Measurements from ENCODE around the gene RAB38. TPM values are rescaled to one million over a fixed set of nuclear protein-coding genes. Genes with fewer than 3 reads are reported as not detected.

RAB38 gene
- total RNA-seq, 1 experiment from 2014 or later, result 0.41 TPM

DNA sequence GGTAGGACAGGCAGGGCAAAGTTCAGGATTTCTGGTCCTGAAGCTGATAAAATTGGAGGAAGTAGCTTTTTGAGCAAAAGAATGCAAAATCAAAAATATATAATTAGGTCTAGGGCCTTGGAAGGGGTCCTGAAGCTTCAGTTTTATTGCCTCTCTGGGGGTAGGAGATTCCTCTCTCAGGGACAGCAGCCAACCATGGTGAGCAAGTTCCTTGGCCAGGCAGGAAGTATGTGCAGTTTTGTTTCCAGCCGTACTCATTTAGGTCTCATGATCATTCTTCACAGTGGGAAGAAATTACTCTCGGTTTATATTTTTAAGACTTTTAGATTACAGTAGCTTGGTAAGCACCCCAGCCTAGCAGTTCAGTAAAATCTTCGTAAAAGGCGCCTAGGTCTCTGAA is 2.9 kb upstream of the RAB38 start:
- intact Hi-C loops (cut with micrococcal nuclease; ENCODE audit: unreplicated experiment), result no loop called here
- no peak overlapping the region for H3K4me3 Mint-ChIP-seq (ENCODE audit: unreplicated experiment)
- CTCF ChIA-PET, result no interaction called here

DNA sequence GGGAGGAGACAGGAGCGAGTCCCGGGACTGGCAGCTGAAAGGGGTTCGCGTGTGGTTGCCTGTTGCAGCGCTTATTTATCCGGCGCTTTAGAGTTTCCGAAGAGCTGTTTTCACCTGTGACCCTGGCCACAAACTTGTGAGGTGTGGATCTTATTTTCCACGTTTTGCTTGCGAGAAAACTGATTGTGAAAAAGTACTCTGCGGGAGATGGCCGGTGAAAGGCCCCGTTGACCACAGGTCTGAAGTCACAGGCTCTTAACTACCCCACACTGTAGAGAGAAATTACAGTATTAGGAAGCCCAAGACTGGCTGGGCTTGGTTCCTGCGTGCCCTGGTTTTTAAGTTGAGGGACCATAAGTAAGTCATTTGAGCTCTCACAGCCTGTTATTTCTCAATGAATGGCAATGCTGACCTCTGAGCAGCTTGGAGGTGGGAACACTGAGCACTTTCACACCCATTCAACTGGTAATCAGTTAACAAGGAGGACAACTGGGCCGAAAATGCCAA is 379 bp upstream of the RAB38 start:
- Mint-ChIP-seq H3K4me3 (ENCODE audit: unreplicated experiment) (peak overlapping the region; percentile 75), H3K27me3 (ENCODE audit: insufficient read depth, unreplicated experiment) (no peaks in the 10 kb centered on the region), H3K4me1 (ENCODE audit: low read depth, unreplicated experiment) (no peaks in the 10 kb centered on the region), H3K36me3 (ENCODE audit: insufficient read depth, unreplicated experiment) (no peaks in the 10 kb centered on the region), H3K27ac (ENCODE audit: unreplicated experiment) (no peak overlapping the region), H3K9me3 (ENCODE audit: unreplicated experiment) (no peaks in the 10 kb centered on the region)
- DNase-seq, result no peak
- no peaks in the 10 kb centered on the region for H3K36me3 ChIP-seq (ENCODE audit: control insufficient read depth, insufficient read depth, low read length)
- intact Hi-C loops (cut with micrococcal nuclease; ENCODE audit: unreplicated experiment), result no loop called here
- TF ChIP-seq, protein P1, sequence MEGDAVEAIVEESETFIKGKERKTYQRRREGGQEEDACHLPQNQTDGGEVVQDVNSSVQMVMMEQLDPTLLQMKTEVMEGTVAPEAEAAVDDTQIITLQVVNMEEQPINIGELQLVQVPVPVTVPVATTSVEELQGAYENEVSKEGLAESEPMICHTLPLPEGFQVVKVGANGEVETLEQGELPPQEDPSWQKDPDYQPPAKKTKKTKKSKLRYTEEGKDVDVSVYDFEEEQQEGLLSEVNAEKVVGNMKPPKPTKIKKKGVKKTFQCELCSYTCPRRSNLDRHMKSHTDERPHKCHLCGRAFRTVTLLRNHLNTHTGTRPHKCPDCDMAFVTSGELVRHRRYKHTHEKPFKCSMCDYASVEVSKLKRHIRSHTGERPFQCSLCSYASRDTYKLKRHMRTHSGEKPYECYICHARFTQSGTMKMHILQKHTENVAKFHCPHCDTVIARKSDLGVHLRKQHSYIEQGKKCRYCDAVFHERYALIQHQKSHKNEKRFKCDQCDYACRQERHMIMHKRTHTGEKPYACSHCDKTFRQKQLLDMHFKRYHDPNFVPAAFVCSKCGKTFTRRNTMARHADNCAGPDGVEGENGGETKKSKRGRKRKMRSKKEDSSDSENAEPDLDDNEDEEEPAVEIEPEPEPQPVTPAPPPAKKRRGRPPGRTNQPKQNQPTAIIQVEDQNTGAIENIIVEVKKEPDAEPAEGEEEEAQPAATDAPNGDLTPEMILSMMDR (IDR thresholded peaks at IDR 0.05; ENCODE audit: insufficient read depth in 1 of 2, low read depth in 1 of 2, low read length in 1 of 2, severe bottlenecking in 1 of 2, unreplicated experiment in 1 of 2), result no peak
- no peaks in the 10 kb centered on the region for H3K9me3 ChIP-seq
- ChIA-PET CTCF (no interaction called here), POLR2A (no interaction called here)
- peak overlapping the region; percentile 37 for H3K4me3 ChIP-seq (ENCODE audit: low read depth, low read length)
- H3K4me1 ChIP-seq, result no peaks in the 10 kb centered on the region
- BruUV-seq (replicated peaks), result no TSS peak
- H3K27me3 ChIP-seq (replicated peaks; ENCODE audit: control insufficient read depth, insufficient read depth, low read length), result no peaks in the 10 kb centered on the region; the same call in 1 of the 2 replicates

More for the DNA sequence above, 2.9 kb upstream of the RAB38 start:
- no peaks in the 10 kb centered on the region for H3K4me1 ChIP-seq
- BruUV-seq (replicated peaks), result no TSS peak
- no peaks in the 10 kb centered on the region for H3K36me3 Mint-ChIP-seq (ENCODE audit: insufficient read depth, unreplicated experiment)
- POLR2A ChIA-PET, result interaction anchor here (0.5 kb wide), 1 partner anchor 113 kb away, joined by 3 read pairs; no protein-coding TSS in a partner anchor
- TF ChIP-seq, protein P1 (IDR thresholded peaks at IDR 0.05; ENCODE audit: insufficient read depth in 1 of 2, low read depth in 1 of 2, low read length in 1 of 2, severe bottlenecking in 1 of 2, unreplicated experiment in 1 of 2), result no peak
- no peaks in the 10 kb centered on the region for H3K9me3 ChIP-seq
- H3K27ac Mint-ChIP-seq (ENCODE audit: unreplicated experiment), result no peak overlapping the region
- no peaks in the 10 kb centered on the region for H3K9me3 Mint-ChIP-seq (ENCODE audit: unreplicated experiment)
- H3K27me3 Mint-ChIP-seq (ENCODE audit: insufficient read depth, unreplicated experiment), result no peaks in the 10 kb centered on the region
- H3K4me1 Mint-ChIP-seq (ENCODE audit: low read depth, unreplicated experiment), result no peaks in the 10 kb centered on the region
- H3K36me3 ChIP-seq (ENCODE audit: control insufficient read depth, insufficient read depth, low read length), result no peaks in the 10 kb centered on the region
- no peaks in the 10 kb centered on the region; the same call in 1 of the 2 replicates for H3K27me3 ChIP-seq (replicated peaks; ENCODE audit: control insufficient read depth, insufficient read depth, low read length)
- no peak for DNase-seq
- no peak overlapping the region for H3K4me3 ChIP-seq (ENCODE audit: low read depth, low read length)

DNA sequence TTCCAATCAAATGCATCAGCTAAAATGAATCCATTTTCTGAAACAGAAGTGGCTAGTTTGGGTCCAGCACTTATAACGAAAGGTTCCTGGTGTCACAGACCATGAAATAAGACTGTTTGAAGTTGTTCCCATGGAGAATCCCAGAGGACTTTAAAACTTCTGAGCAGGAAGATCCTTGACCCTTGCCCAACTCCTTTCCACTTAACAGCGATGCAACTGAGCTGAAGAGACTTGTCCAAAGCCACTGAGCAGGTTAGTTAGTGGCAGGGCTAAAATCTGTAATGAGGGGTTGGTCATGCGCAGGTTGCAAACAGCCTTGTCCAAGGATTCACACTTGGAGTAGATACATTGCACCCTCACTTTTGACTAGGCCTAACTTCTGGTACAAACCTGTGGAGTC is 1.3 kb downstream of the RAB38 start:
- Mint-ChIP-seq H3K36me3 (ENCODE audit: insufficient read depth, unreplicated experiment) (no peaks in the 10 kb centered on the region), H3K4me1 (ENCODE audit: low read depth, unreplicated experiment) (no peaks in the 10 kb centered on the region)
- BruUV-seq (replicated peaks), result no TSS peak

More for the DNA sequence above, 1.3 kb downstream of the RAB38 start:
- peaks cover 4% of the 10 kb centered on the region for H3K27me3 Mint-ChIP-seq (ENCODE audit: insufficient read depth, unreplicated experiment)
- H3K4me3 ChIP-seq (ENCODE audit: low read depth, low read length), result no peak overlapping the region
- H3K27me3 ChIP-seq (replicated peaks; ENCODE audit: control insufficient read depth, insufficient read depth, low read length), result no peaks in the 10 kb centered on the region; the same call in 1 of the 2 replicates
- H3K4me3 Mint-ChIP-seq (ENCODE audit: unreplicated experiment), result peak overlapping the region; percentile 75
- H3K9me3 Mint-ChIP-seq (ENCODE audit: unreplicated experiment), result no peaks in the 10 kb centered on the region
- no peak for DNase-seq
- intact Hi-C loops (cut with micrococcal nuclease; ENCODE audit: unreplicated experiment), result no loop called here
- TF ChIP-seq, protein P1 (IDR thresholded peaks at IDR 0.05; ENCODE audit: insufficient read depth in 1 of 2, low read depth in 1 of 2, low read length in 1 of 2, severe bottlenecking in 1 of 2, unreplicated experiment in 1 of 2), result no peak
- no peaks in the 10 kb centered on the region for H3K4me1 ChIP-seq
- POLR2A ChIA-PET, result no interaction called here
- no peaks in the 10 kb centered on the region for H3K9me3 ChIP-seq
- CTCF ChIA-PET, result no interaction called here
- H3K27ac Mint-ChIP-seq (ENCODE audit: unreplicated experiment), result no peak overlapping the region
- no peaks in the 10 kb centered on the region for H3K36me3 ChIP-seq (ENCODE audit: control insufficient read depth, insufficient read depth, low read length)

Data from Caco-2 (cell line).